Stimulated activated CD4-positive, alpha-beta T cell treated with anti-CD3 and anti-CD28 coated beads, Interleukin-4, amount 100 ng/mL, for 24 hours (primary cell): ENCODE measurements around the gene KRT7.

Source experiments
- DNase-seq: peaks from one replicate; pipeline ENCODE4 v3.0.0-alpha.2; 2020

KRT7 gene

GRCh38 chr12:52200086-52200780 lies 32.8 kb upstream of the KRT7 start:
- no peak for DNase-seq

DNA sequence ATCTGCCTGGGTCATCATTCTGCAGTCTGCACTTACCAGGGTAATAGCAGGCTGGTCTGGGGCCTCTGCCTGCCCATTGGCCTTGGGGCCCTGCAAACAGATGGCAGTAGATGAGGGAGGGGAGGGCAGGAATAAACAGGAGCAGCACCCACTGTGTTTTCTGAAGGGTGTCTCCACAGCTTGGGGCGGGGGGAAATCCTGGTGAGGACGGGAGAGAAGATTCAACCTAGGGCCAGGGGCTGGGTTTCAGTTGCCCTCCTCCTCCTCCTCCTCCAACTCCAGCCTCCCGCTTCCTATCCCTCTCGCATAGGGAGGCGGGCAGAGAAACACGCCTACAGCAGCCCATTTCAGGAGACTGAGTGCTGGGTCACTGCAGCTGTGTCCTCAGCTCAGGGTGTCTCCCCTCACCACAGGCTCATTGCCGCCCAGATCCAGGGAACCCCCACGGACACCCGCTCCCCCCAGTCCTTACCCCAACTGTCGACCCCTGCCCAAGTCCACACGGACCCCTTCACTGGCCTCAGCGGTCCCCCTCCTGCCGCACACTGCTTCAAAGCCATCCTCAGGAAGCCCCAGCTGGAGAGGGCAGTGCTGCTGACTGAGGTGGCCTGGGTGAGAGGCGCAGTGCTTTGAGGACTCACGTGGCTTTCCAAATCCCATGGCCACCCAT lies 32.1 kb upstream of the KRT7 start:
- DNase-seq = no peak

DNA sequence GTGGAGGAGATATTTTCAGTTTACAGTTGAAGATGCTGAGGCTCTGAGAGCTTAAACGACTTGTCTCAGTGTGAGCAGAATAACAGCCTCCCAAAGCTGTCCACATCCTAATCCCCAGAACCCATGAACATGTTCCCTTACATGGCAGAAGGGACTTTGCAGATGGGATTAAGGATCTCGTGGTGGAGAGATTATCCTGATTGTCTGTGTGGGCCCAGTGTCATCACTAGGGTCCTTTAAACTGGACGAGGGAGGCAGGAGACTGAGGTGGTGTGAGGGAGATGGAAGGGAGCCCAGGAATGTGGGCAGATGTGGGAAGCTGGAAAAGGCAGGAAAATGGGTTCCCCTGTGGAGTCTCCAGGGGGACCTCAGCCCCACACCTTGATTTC lies 31.6 kb upstream of the KRT7 start:
- DNase-seq = no peak

DNA sequence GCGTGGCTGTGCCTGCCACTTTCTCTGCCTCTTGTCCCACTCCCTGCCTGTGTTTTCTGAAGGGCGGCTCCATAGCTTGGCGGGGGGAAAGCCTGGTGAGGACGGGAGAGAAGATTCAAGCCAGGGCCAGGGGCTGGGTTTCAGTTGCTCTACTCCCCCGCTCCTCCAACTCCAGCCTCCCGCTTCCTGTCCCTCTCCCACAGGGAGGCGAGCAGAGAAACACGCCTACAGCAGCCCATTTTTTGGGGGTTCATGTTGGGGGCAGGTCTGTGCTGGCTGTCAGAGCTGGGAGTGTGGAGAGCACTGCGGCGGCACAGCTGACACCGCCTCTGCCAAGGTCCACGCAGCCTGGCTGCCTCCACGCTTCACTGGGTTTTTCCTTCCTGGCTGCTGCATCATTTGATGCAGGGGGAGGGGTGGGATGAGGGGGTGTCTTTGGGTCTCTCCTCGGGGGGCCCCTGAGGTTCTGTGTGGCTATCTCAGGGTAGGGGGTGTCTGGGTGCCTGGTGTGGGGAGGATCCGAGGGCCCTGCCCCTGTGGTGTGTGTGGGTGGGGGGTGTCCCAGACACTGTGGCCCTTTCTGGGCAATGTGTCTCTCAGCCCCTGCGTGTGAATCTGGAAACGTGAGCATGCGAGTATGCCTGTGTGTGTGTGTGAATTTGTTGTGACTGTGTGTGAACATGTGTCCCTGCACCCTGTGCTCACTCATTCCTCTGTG lies 30.5 kb upstream of the KRT7 start:
- DNase-seq = peak; percentile 7

- peak; percentile 9 for DNase-seq
Observed at GRCh38 chr12:52203079-52203921, 29.7 kb upstream of the KRT7 start.

- DNase-seq = no peak
Observed at GRCh38 chr12:52204095-52204930, 28.7 kb upstream of the KRT7 start.

- DNase-seq = no peak
Observed at GRCh38 chr12:52204931-52205505, 28.0 kb upstream of the KRT7 start.

DNA sequence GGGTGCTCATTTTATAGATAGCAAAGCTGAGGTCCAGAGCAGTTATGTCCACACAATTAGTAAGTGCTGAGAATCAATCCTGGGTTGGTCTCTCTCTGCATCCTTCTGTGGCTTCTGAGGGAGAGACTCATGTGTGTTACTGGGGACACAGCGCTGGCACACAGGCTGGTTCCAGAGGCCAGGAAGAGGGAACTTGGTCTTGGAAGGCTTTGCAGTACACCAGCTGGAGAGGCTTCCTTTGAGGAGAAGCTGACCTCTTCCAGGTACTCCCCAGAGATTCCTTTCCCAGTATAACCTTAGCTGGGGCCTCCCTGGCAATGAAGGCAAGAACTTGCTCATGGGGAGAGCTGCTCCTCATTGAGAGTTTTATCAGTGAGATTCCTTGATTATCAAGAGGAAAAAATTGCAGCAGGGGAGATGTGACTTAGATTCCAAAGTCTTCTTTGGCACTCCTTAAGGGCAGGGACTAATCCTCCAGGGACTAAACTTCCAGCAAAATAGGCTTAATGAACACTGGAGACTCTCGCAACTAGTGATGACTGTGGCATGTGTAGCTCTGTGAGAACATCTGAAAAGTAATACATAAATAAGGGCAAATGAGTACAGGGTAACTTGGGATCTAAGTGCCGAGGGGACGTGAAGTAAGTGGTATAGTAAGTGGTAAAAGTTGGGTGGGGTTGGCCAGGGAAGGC lies 27.3 kb upstream of the KRT7 start:
- DNase-seq = no peak

- DNase-seq = no peak
Observed at GRCh38 chr12:52206304-52207040, 26.6 kb upstream of the KRT7 start.

DNA sequence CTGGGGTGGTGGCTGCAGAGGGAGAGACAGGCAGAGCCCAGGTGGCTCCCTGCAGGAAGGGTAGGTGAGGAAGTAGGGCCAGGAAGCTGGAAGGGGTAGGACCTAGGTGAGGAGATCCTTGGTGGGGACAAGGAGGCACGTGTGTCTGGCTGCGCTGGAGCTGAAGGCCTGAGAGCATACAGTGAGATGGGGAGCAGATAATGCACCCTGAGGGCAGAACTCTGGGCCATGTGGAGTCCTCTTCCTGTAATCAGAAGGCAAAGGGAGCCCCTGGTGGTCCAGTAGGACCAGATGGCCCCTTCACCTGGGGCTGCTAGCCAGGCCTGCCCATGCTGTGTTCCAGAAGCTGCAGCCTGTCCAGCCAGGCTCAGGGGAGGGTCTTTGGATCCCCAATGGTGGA lies 25.9 kb upstream of the KRT7 start:
- DNase-seq = no peak

GRCh38 chr12:52207895-52208294 lies 25.1 kb upstream of the KRT7 start:
- no peak for DNase-seq

DNA sequence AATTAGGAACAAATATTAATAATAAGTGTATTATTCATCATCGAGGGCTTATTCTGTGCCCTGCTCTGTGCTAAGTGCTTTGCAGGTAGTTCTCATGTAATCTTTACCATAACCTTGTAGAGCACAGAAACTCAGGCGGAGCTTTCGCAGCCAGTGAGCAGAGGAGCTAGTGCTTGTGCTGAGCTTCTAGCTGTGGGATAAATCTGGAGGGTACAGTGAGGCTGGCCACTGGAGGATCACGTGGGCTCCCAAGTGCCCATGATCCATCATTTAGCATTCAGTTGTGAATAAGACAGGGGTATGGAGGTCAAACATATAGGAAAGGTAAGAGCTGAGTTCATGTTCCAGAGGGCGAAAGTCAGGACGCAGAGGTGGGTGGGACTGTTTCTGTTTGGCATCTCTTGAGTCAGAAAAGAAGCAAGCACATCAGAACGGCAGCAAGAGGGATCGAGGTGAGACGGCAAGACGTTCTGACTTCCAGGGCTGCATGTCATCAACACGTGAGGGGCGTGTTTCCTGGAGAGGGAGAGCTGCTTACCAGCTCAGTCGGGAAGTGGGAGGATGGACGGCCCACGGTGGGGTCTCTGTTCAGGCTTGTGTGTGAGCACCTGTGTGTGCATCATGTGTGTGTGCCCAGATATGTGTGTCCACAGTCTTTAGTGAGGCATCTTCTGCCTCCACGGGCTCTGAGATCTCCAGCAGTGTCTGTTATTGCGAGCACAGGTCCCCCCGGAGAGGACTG lies 24.4 kb upstream of the KRT7 start:
- no peak for DNase-seq

GRCh38 chr12:52209321-52209720 lies 23.7 kb upstream of the KRT7 start:
- DNase-seq = no peak

GRCh38 chr12:52210186-52210924 lies 22.7 kb upstream of the KRT7 start:
- no peak for DNase-seq

- DNase-seq = no peak
Observed at GRCh38 chr12:52210925-52211650, 22.0 kb upstream of the KRT7 start.

DNA sequence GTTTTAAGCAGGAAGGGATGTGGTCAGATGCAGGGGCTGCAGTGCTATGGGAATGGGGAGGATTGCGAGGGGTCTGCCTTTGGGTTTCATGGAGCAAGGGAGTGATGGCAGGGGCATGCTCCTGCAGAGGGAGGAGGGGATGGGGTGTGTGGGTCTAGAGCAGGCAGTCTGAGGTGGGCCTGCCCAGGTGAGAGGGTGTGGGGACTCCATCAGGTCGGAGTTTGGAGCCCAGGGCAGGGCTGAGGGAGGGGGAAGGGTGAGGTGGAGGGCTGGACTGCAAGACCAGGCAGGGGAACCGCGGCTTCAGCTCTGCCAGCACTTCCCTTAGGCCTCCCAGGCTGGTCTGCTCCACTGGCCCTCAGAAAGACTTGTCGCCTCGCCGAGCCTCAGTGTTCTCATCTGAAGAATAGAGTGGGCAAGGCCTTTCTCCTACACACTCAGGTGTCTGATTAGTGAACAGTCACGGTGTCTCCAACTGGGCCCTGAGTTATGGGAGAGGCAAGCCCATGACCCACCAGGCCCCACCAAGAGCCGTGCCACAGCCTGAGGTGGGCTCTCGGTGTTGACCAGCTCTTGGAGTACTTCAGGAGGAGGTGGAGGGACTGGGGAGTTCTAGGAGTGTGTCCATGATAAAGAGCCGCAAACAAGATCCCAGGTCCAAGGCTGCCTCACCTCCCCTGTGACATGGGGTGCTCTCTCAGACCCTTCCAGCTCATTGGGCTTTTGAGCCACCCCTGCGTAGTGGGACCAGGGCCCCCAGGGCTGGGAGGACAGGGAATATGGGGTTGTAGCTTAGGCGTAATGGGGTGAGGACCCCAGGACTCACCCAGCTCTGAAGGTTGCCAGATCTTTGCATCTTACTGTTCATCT lies 21.1 kb upstream of the KRT7 start:
- DNase-seq = no peak
